Ishikawa (cell line): ENCODE measurements around the gene DGCR8.
A peak's percentile ranks its signal among the peaks of the same experiment; 100 is the strongest.

Experiments used
- CEBPB ChIP-seq: IDR thresholded peaks from 2 replicates; pipeline ENCODE4 v1.6.1; 2012
- CREB1 ChIP-seq: IDR thresholded peaks from 2 replicates; pipeline ENCODE4 v1.6.1; 2012; ENCODE audit warnings: low read depth
- EGR1 ChIP-seq: IDR thresholded peaks from 2 replicates; pipeline ENCODE4 v1.6.1; 2012
- EP300 ChIP-seq: IDR thresholded peaks from 2 replicates; pipeline ENCODE4 v1.6.1; 2012; ENCODE audit warnings: borderline replicate concordance
- FOXM1 ChIP-seq: IDR thresholded peaks from 2 replicates; pipeline ENCODE4 v1.6.1; 2012; ENCODE audit warnings: low read depth, borderline replicate concordance
- MAX ChIP-seq: IDR thresholded peaks from 2 replicates; pipeline ENCODE4 v1.6.1; 2012
- NFIC ChIP-seq: IDR thresholded peaks from 2 replicates; pipeline ENCODE4 v1.6.1; 2012
- RAD21 ChIP-seq: IDR thresholded peaks from 2 replicates; pipeline ENCODE4 v1.6.1; 2012; ENCODE audit warnings: low read depth
- TAF1 ChIP-seq: IDR thresholded peaks from 2 replicates; pipeline ENCODE4 v1.6.1; 2012; ENCODE audit warnings: low read depth, mild to moderate bottlenecking
- TCF12 ChIP-seq: IDR thresholded peaks from 2 replicates; pipeline ENCODE4 v1.6.1; 2012; ENCODE audit warnings: low read depth
- TEAD4 ChIP-seq: IDR thresholded peaks from 2 replicates; pipeline ENCODE4 v1.6.1; 2012
- USF1 ChIP-seq: IDR thresholded peaks from 2 replicates; pipeline ENCODE4 v1.6.1; 2012
- YY1 ChIP-seq: IDR thresholded peaks from 2 replicates; pipeline ENCODE4 v1.6.1; 2012; ENCODE audit warnings: low read depth
- ZBTB7A ChIP-seq: IDR thresholded peaks from 2 replicates; pipeline ENCODE4 v1.6.1; 2012; ENCODE audit warnings: low read depth
- TF ChIP-seq, protein P1 (sequence below): IDR thresholded peaks from 2 replicates; pipeline ENCODE4 v1.6.1; 2012; ENCODE audit warnings: low read depth, mild to moderate bottlenecking

DGCR8 gene

GRCh38 chr22:20116376-20116950 is 36.4 kb downstream of the DGCR8 start:
- TF ChIP-seq CREB1 = no peak
- TF ChIP-seq MAX = no peak
- no peak for TF ChIP-seq TCF12

DNA sequence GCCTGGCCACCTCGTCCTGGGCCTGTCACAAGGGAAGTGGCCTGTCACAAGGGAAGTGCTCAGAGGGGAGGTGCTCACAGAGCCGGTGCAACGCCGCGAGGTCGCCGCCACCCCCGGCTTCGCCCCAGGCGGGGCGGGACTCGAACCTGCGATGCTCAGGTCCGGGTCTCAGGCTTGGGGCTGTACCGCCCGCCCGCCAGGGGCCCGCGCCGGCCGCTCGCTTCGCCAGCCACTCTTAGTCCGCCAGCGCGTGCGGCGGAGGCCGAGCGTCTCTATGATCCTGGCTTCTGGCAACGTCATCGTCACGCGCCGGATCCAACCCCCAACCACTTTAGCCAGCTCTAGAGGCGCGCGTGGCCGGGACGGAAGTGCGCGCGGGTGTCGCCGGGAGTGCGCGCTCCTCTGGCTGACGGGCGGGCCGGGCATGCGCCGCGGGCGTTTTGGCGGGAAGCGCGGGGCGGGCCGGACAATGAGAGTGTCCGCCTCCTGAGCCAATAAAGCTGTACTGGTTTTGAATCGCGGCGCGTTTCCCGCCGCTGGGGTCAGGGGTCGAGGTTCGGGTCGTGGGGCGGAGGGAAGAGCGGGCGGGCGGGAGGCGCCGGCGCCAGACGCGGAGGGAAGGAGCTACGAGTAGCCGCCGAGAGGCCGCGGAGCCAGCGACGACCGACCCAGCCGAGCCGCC is 37.1 kb downstream of the DGCR8 start, which contains the start of gene TRMT2A:
TRMT2A (minus strand) TSS at position 276 of the 682 bp plus-strand sequence. CDS start 320 bp downstream, outside the sequence.
- TF ChIP-seq EGR1 (peak; percentile 54), TEAD4 (peak; percentile 59), RAD21 (no peak), USF1 (peak; percentile 64), YY1 (peak; percentile 49), MAX (peak; percentile 90), NFIC (no peak; the same call in 1 of the 2 replicates), FOXM1 (0 out of 2 replicates have a peak, but pooled peaks have one; percentile 16), CREB1 (peak; percentile 93), TAF1 (peak; percentile 73; the same call in 1 of the 2 replicates), ZBTB7A (0 out of 2 replicates have a peak, but pooled peaks have one; percentile 62), TCF12 (peak; percentile 74; the same call in 1 of the 2 replicates), EP300 (peak; percentile 53), CEBPB (no peak; the same call in 1 of the 2 replicates)
- TF ChIP-seq, protein P1, sequence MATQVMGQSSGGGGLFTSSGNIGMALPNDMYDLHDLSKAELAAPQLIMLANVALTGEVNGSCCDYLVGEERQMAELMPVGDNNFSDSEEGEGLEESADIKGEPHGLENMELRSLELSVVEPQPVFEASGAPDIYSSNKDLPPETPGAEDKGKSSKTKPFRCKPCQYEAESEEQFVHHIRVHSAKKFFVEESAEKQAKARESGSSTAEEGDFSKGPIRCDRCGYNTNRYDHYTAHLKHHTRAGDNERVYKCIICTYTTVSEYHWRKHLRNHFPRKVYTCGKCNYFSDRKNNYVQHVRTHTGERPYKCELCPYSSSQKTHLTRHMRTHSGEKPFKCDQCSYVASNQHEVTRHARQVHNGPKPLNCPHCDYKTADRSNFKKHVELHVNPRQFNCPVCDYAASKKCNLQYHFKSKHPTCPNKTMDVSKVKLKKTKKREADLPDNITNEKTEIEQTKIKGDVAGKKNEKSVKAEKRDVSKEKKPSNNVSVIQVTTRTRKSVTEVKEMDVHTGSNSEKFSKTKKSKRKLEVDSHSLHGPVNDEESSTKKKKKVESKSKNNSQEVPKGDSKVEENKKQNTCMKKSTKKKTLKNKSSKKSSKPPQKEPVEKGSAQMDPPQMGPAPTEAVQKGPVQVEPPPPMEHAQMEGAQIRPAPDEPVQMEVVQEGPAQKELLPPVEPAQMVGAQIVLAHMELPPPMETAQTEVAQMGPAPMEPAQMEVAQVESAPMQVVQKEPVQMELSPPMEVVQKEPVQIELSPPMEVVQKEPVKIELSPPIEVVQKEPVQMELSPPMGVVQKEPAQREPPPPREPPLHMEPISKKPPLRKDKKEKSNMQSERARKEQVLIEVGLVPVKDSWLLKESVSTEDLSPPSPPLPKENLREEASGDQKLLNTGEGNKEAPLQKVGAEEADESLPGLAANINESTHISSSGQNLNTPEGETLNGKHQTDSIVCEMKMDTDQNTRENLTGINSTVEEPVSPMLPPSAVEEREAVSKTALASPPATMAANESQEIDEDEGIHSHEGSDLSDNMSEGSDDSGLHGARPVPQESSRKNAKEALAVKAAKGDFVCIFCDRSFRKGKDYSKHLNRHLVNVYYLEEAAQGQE = peak; percentile 1; the same call in 1 of the 2 replicates

- TF ChIP-seq USF1 (peak; percentile 46; the same call in 1 of the 2 replicates), TEAD4 (no peak), MAX (no peak), ZBTB7A (0 out of 2 replicates have a peak, but pooled peaks have one; percentile 5), CEBPB (no peak), TAF1 (0 out of 2 replicates have a peak, but pooled peaks have one; percentile 23), EP300 (no peak), NFIC (no peak), EGR1 (peak; percentile 59; the same call in 1 of the 2 replicates), TCF12 (no peak; the same call in 1 of the 2 replicates), FOXM1 (no peak), RAD21 (no peak), CREB1 (no peak), YY1 (no peak; the same call in 1 of the 2 replicates)
- TF ChIP-seq, protein P1 = no peak; the same call in 1 of the 2 replicates
Observed at GRCh38 chr22:20117633-20118299, 37.7 kb downstream of the DGCR8 start.

GRCh38 chr22:20118300-20119020 is 38.4 kb downstream of the DGCR8 start:
- no peak for TF ChIP-seq TEAD4
- no peak for TF ChIP-seq EP300
- no peak for TF ChIP-seq ZBTB7A
- no peak for TF ChIP-seq TCF12
- TF ChIP-seq YY1 = no peak
- no peak for TF ChIP-seq FOXM1
- no peak for TF ChIP-seq RAD21
- TF ChIP-seq USF1 = no peak
- no peak for TF ChIP-seq CEBPB
- TF ChIP-seq TAF1 = no peak
- TF ChIP-seq EGR1 = no peak
- TF ChIP-seq MAX = no peak
- TF ChIP-seq, protein P1 = no peak
- no peak for TF ChIP-seq CREB1
- TF ChIP-seq NFIC = no peak
